Kidney capillary endothelial cell (primary cell): ENCODE measurements around the gene TRAPPC2L.
"Not testable (repeated sequence)": the region's sequence is repeated elsewhere in the genome, so short reads cannot be mapped to it uniquely, and the experiment has no call there.

ENCODE experiments used
- DNase-seq: peaks from one replicate; pipeline ENCODE4 v3.0.0-alpha.2; 2018; ENCODE audit warnings: low spot score

Gene TRAPPC2L

DNA sequence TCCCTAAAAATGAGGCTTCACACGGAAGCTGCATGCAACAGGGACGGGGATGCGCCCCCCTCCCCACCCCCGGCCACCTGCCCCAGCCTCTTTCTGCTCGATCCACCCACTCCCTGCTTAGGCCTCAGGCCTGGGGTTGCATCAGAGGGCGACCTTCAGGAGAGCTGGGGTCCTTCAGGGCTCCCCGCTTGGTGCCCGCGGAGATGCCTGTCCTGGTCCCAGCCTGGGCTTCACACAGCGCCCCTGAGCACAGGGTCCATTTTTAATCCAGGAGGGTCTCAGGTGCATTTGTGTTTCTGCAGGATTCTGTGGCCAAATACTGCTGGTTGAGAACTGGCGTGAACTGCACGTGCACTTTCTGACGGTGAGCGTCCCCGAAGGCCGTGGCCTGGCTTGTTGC, 37.8 kb upstream of the TRAPPC2L start:
- no peak for DNase-seq

DNA sequence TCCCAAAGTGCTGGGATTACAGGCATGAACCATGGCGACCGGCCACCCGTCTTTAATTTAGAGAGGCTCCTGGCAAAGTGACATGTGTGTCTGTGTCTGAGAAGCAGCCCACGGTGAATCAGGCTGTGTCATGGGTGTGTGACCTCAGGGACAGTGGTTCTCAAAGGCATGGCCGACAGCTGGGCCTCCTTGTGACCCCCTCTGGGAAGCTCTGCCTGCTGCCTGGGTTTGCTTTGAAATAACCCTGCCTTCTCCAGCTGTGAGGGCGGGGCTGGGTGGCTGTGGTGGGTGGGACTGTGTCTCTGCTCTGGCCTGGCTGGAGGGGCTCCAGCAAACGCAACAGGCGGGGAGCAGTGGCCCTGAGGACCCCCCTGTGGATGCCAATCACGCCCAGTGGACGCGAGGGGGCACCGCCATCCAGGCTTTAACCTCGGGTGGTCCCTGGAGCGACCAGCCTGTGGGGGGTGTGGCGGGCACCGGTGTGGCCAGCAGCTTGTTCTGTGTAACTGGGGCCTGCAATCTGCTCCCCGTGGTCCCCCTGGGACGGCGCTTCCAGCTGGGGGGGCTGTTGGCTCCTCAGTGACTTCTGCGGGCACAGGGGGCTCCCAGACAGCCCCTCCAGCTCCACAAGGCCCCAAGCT, 36.4 kb upstream of the TRAPPC2L start:
- no peak for DNase-seq

DNA sequence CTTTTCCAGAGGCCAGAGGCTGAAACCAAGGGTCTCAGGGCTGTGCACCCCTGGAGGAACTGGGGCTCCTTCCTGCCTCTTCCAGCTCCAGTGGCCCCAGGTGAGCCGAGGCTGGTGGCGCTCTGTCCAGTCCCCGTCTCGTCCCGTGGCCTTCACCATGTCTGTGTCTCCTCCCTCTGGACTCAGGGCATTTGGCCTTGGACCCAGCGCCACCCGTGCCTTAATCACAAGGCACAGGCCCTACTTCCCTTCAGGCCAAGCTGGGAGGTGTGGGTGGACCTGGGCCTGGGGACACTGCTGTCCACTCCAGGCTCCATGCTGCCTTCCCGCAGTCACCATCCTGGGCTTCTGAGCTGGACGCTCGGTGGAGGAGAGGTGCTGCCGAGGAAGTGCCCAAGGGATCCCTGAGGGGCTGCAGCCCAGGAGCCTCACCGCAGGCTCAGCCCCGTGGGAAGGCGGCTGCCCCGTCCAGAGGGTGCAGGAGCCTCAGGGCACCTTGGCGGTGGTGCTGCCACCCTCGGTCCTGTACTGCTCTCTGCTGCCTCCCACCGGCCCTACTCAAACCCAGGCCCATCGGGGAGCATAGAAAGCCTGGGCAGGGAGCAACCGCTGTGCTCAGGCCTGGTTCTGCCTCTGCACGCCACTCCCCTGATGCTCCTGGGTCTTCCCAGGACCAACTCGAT, 35.6 kb upstream of the TRAPPC2L start:
- no peak for DNase-seq

DNA sequence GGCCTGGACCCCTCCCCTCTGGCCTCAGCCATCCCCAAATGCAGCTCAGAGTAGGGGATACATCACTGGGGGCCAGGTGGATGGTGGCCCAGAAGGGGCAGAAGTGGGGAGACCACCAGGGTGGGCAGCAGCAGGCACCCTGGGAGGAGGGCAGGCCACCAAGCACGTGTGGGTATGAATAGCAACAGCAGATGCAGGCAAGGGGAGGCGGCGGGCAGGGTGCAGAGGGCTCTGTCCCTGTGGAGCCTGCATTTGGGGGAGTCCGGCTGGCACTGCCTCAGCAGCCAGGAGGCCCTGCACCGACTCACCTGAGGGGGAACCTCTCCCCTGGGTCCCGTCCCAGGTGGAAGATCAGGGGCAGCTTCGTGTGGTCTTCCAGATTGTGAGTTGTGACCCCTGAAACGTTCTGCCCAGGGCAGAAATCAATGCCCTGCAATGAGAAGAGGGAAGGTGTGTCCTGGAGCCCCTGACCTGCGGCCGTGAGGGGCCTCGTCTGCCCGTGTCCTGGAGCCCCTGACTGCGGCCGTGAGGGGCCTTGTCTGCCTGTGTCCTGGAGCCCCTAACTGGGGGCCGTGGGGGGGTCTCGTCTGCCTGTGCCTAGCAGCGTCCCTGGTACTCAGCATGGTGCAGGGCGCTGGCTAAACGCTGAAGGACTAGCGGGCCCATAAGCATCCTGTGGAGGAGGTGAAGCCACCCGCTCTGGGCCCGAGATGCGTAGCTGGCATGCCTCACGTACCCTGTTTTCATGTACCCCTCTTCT, 34.5 kb upstream of the TRAPPC2L start:
- DNase-seq = no peak

DNA sequence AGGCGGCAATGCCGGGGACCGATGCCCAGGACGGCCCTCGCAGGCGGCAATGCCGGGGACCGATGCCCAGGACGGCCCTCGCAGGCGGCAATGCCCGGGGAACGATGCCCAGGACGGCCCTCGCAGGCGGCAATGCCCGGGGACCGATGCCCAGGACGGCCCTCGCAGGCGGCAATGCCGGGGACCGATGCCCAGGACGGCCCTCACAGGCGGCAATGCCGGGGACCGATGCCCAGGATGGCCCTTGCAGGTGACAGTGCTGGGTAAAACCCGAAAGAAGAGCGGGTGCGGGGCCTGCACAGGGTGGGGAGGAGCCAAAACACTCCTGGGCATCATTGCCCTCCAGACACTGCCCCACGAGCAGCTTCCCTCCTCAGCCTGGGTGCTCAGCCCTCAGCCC, 33.3 kb upstream of the TRAPPC2L start:
- DNase-seq = not testable (repeated sequence)

DNA sequence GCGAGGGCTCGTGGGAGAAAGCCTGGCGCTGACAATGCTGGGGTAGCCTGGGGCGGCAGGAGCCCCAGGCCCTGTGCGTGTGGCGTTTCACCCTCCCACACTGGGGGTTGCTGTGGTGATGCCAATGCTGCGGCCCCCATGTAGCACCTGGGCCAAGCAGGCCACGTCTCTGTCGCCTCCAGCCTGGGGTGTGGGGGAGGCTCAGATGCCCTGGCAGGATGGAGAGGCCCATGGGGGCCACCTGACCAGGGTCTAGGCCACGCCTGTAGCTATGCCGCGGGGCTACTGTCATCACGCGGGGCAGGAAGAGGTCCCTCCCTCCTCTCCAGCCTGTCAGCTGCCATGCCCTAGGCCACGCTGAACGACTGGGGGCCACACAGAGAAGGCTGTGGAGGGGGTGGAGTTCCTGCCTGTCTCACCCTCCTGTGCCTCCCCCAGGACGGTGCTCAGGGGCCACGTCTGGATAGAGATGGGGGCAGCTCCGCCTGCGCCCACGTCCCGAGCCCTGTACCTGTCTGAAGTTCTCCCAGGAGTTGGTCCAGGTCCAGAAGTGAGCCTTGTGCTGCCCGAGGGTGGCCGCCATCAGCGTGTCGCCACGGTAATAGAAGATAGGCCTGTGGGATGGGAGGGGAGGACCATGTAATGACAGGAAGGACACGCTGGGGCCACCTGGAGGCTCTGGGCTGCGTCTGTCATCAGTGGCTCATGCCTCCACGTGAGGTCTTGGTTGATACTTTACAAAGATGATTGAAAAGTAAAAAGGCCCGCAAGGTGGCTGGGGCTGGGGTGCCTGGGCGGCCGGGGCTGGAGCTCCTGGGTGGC, 32.5 kb upstream of the TRAPPC2L start:
- no peak for DNase-seq

DNA sequence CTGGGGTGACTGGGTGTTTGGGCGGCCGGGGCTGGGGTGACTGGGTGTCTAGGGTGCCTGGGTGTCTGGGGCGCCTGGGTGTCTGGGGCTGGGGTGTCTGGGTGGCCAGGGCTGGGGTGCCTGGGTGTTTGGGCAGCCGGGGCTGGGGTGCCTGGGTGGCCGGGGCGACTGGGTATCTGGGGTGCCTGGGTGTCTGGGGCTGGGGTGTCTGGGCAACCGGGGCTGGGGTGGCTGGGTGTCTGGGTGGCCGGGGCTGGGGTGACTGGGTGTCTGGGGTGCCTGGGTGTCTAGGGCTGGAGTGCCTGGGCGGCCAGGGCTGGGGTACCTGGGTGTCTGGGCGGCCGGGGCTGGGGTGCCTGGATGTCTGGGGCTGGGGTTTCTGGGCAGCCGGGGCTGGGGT, 31.8 kb upstream of the TRAPPC2L start:
- DNase-seq = no peak

DNA sequence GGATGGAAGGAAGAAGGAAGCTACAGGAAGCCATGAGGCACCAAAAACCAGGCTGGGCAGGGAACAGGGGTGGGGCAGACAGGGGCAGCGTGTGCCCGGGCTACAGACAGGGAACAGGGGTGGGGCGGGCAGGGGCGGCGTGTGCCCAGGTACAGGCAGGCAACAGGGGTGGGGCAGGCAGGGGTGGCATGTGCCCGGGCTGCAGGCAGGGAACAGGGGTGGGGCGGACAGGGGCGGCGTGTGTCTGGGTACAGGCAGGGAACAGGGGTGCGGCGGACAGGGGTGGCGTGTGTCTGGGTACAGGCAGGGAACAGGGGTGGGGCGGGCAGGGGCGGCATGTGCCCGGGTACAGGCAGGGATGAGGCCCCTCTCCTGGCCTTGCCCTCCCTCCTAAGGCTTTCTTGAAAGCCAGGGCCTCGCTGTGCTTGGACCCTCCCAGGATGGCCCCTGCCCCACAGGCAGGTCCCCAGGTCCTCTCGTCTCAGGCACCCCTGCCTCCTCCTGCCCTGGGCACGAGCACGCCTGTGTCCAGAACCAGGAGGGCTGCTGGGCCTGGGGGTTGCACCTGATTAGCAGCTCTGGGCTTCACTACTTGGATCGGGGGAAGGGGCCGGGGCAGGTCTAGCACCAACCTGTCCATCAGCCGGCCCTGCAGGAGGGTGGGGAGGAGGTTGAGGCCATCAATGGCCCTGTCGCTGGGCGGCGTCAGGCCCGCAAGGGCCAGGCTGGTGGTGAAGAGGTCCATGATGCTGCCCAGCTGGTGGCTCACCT, 30.7 kb upstream of the TRAPPC2L start:
- DNase-seq = no peak

DNA sequence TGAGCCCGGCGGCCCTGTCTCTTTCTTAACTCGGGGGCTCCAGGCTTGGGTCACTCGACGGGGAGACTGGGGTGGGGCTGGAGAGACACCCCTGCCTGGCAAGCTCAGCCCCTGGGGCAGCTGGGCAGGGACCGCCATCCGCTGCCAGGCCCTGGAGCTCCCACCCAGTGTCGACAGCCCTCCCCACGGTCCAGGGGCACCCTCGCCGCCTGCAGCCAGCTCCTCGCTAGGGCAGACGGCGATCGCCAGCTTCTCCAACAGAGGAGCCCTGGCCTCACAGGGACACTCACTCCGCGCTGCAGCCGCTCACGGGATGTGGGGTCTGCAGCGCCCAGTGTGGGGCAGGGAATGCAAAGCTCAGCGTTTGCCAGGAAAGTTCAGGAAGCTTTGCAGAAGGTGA, 29.2 kb upstream of the TRAPPC2L start:
- DNase-seq = no peak

DNA sequence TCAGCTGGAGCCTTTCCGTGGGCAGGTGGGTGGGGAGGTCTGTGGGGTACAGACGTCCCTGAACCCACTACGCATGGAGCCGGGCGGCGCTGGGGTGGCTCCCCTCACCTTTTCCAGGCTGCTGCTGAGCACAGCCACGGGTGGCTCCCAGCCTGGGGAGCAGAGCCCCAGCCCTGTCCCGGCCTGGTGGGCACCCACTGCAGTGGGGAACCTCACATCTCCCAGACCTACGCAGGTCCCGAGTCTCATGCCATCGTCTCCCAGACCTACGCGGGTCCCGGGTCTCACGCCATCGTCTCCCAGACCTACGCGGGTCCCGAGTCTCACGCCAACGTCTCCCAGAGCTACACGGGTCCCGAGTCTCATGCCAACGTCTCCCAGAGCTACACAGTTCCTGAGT, 28.2 kb upstream of the TRAPPC2L start:
- no peak for DNase-seq

DNA sequence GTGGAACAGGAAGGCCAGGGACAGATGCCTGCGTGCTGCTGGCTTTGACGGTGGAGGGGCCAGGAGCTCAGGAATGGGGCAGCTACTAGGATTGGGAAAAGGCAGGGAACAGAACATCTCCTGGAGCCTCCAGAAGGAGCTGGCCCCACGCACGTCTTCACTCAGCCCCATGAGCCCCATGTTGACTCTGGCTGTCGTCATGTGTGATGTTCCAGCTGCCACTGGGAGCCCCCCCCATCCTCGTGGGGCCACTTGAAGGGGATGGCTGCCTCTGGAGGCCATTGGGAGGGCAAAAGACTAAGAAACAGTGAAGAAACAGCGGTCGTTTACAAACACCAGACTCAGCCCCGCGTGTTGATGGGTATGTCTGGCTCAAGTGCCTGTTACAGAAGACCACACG, 26.7 kb upstream of the TRAPPC2L start:
- DNase-seq = no peak

DNA sequence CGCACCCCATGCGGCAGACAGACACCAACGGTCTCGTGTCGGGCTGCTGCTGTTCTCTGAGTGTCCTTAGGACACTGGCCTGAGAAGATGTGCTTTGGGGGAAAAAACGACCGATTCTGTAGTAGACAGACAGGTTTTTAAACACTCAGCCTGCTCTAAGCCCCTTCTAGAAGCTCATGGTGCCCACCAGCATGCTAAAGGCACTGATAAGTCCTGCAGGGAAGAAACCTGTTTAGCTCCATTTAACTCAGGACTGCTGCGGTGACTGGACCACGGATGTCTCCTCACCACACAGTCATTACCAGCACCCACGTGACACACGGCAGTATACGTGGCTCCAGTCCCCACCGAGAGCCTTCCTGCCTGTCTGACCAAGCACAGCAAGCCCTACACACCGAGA, 26.1 kb upstream of the TRAPPC2L start:
- DNase-seq = no peak

DNA sequence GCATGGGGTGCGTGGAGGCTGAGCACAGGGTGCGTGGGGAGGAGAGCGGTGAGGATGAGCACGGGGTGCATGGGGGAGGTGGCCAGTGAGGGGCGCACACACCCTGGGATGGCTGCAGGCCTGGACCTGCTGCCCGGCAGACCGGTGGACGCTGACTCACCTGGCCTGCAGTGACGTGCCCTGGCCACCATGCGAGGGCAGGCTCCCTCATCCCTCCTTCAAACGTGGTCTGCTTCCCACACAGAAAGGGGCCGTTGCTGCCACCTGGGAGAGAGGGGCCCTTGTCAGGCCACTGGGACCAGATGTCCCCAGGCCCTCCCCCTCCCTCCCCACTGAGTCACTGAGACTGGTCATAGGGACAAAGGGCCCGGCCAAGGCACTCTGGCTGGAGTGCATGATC, 25.1 kb upstream of the TRAPPC2L start:
- no peak for DNase-seq

DNA sequence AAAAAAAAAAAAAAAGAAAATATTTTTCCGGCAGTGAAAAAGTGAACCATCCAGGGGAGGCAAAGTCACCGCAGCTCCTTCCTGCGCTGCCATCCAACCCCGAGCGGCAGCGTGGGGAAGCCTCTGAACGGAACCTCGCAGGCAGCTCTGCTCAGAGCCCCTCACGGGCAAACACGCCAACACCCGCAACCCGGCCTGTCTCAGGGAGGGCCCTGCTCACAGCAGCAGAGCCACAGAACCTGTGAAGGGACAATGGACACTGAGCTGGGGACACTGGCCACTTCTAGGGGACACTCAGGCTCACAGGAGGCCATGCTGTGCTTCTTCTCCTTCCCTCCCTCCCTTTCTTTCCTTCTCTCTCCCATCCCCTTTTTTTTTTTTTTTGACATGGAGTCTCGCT, 23.8 kb upstream of the TRAPPC2L start:
- no peak for DNase-seq

DNA sequence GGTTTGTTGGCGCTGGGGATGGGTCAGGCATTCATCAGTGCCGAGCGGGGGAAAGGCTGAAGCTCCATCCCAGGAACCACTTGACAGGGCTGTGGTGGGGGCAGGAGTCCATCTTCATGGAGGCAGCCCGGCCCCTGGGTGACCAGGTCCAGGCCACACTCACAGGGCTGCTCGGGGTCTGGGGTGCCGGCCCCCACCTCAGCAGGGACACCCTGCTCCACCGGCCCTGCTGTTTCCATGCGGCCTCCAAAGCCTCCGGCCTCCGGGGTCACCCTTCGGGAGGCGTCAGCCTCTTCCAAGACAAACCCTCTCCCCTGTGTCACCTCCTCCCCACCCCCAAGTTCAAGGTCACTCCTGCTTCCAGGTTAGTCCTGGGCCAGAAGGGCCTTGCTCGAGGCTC, 22.3 kb upstream of the TRAPPC2L start:
- no peak for DNase-seq

DNA sequence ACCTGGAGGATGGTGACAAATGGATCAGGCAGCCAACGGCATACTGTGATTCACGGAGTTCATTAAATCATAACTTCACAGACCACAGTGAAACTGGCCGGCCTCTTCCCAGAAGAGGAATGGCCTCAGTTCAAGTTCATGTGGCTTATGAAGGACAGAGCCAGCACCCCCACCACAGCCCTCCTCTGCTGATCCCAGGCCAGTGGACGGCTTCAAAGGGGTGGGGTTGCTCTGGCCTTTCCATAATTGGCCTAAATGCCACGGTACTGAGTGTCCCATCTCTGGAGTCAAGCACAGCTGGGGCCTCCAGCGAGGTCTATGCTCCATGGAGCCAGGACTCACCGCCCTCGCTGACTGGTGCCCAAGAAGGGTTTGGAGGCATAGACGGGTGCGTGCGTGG, 21.5 kb upstream of the TRAPPC2L start:
- no peak for DNase-seq

DNA sequence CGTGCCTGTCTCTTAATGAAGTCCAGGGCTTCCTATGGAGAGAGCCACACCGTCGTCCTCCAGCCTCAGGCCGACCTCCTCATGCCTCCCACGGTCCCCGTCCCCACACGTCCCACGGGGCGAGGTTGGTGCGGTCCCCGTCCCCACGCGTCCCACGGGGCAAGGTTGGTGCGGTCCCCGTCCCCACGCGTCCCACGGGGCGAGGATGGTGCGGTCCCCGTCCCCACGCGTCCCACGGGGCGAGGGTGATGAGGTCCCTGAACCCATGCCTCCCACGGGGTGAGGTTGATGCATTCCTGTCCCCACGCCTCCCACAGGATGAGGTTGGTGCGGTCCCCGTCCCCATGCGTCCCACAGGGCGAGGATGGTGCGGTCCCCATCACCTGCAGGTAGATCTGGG, 21.1 kb upstream of the TRAPPC2L start:
- no peak for DNase-seq

DNA sequence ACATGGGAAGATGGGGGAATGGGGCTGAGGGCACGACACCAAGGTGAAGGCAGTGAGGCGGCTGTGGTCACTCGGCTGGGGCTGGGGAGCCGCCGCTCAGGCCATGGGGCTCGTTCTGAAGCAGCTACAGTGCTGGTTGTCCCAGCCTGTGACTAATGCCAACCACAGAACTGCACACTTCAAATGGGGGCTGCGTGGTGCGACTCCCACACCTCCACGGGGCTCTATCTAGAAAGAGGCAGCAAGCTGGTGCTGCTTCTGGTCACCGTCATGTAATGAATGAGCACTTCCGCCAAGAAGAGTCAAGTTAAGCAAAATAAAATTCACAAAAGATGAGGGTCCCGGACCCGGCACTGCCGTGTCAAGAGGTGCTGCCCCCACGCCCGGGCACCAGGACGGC, 20.1 kb upstream of the TRAPPC2L start:
- no peak for DNase-seq

DNA sequence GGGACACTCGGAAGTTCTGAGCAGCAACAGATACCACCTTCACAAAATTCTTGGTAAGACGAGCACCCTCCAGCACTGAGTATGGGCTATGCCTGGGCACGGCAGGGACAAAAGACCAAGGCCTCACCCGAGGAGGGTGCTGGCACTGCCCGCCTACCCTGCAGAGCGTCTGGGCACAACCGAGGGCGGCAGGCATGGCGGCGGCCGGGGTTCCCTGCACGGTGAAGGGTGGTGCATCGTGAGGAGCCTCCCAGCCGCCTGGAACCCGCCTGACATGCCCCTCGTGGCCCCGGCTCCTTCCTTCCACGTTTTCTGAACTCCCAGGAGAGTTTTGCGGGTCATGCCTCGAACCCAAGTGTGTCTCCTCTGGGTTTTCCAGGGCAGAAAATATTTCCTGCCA, 19.1 kb upstream of the TRAPPC2L start:
- no peak for DNase-seq

DNA sequence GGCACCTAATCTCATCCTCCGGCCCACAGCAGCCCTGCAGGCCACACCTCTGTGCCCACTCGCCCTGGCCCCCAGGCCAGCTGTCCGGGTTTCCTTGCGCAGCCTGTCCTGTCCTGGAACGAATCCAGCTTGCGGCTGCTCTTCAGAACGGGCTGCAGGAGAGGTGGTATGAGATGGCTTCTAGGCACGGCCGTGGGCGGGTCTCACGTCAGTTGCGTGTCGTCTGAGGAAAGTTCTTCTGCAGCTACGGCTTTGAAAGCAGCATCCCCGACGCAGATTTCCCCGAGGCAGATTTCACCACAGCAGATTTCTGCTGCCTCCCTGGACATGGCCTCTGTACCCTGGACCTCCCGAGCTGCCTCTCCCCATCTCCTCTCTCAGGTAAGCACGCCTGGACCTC, 18.4 kb upstream of the TRAPPC2L start:
- no peak for DNase-seq

DNA sequence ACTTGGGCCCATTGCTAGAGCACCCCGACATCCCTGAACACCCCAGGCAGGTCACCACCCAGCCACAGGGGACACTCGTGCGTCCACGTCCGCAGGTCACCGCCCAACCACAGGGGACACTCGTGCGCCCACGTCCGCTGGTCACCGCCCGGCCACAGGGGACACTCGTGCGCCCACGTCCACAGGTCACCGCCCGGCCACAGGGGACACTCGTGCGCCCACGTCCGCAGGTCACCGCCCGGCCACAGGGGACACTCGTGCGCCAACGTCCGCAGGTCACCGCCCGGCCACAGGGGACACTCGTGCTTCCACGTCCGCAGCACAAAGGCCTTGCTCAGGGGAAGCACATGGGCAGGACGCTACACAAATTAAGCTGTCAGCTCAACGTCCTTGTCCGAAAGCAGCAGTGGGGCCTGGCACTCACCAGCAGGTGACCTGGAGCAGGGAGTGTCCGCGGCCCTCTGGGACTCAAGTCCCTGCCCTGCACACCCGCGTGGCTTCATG, 17.8 kb upstream of the TRAPPC2L start:
- no peak for DNase-seq
